GM18867 (cell line): ENCODE data around the gene PTCH1.

ENCODE experiments used
- ATAC-seq: cut with Tn5 transposase; IDR thresholded peaks from one replicate; pipeline ENCODE4 v1.9.1; 2021; ENCODE audit warnings: mild to moderate bottlenecking, moderate library complexity; ENCODE audit not compliant: unreplicated experiment

Gene PTCH1

DNA sequence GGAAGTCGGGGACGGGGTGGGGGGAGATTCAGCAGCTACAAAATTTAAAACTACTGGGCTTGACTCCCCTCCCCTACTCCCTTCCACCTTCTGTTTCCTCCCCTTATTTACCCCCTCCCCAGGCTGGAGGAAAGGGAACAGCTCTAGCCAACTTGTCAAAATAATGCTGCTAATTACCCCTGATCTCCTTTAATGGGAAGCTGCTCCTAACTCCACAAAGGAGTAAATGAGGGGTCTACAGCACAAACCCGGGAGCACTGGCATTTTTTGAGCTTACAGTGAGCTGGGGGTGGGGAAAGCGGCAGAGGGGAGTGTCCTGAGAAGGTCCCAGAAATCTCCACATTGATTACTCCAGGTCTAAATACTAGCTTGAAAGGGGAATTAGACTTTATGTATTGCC lies 3.1 kb downstream of the PTCH1 start:
- no peak for ATAC-seq

DNA sequence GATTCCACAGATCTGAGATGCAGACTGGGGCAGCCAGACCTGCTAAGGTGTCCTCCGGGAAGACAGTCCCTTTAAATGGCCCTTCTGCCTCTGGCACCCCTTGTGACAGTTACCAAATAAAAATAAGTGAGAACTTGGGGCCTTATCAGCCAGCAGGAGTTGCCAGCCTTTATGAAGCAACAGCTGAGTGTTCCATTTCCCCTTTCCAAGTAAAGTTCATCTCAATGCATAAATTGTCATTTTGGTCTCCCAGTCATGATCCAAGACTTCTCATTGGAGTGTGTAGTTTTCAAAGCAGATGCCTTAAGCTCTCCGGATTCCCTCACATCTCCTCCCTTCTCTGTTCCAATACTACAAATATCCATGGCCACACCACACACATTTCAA lies 4.1 kb downstream of the PTCH1 start:
- no peak for ATAC-seq

DNA sequence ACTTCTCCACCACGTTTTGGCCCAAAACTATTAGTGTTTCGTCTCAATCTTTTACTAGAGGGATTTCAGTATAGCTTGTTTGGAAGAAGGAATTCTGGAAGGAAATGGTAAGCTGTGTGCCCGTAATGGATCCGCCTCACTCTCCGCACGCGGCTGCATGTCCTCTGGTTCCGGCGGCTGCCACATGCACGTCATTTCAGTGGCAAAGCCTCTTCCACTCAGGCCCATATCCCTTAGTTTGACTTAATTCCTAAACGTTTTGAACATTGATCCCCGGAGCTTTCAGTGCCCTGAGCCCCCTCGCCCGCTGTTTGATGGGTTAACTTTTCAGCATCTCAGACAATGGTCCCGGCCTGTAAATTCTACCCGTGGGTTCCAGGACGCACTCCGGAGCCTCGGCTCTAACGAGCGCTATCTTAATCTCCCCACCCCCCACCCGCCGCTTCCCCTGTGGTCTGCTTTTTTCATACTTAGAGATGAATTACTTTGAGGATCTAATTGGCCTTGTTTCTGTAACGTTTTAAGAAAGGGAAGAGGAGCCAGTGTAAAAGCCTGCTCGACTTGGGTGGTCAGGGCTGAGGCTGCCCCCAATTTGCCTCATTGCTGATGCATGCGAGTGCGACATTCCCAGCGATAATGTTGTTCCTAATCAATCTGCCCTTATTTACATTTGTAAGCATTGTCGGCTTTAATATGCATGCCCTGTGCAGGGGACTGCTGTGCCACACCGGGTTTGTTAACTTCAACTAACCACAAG lies 4.6 kb downstream of the PTCH1 start:
- ATAC-seq, result no peak

DNA sequence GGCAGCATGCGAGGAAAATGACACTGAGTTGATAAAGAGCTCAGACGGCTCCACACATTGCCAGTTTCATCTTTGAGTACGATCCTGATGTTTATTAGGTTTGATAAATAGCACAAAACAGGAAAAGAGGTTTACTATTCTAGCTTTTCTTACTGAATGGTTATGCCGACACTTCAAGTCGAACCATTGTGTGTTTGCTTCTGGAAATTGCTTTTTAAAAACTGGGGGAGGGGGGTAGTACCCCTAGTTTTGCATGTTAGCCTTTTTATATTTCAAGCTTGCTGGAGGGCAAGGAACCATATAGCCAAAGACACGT lies 5.2 kb downstream of the PTCH1 start:
- no peak for ATAC-seq

DNA sequence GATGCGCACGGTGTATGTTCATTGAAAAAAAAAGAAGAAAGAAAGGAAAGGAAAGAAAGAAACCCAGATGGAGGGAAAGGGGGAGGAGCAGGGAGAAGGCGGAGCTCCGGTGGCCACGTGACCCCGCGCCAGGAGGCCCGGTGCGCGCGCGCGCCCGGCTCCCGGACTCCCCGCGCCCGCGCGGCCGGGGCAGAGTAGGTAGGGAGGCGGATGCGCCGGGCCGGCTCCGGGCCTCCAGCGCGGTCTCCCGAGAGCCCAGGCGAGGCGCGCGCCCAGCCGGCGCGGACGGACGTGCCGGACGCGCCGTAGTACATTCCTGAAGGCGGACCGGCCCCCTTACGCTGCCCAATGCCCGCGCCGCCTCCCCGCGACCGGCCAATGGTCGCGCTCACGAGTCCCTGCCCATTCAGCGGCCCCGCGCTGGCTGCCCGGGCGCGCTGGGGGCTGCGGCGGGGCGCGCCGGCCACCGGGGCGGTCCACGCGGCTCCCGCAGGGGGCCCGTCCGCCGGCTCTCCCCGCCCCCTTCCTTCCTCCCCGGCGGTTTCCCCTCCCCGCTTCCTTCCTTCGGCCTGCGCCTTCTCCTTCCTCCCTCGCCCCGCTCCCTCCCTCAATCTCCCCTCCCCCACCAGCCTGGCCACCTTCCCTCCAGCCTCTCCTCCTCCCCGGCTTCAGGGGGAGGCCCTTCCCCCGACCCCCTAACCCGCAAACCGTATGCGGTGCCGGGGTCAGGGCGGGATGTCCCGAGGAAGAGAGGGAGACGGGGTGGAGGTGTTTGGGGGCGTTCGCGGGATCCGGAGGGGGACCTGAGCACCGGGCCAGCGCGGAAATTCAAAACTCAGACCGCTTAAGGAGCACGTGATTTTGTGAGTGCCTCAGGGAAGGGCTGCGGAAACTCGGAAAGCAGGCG lies 5.8 kb downstream of the PTCH1 start:
- ATAC-seq, result peak; percentile 40

DNA sequence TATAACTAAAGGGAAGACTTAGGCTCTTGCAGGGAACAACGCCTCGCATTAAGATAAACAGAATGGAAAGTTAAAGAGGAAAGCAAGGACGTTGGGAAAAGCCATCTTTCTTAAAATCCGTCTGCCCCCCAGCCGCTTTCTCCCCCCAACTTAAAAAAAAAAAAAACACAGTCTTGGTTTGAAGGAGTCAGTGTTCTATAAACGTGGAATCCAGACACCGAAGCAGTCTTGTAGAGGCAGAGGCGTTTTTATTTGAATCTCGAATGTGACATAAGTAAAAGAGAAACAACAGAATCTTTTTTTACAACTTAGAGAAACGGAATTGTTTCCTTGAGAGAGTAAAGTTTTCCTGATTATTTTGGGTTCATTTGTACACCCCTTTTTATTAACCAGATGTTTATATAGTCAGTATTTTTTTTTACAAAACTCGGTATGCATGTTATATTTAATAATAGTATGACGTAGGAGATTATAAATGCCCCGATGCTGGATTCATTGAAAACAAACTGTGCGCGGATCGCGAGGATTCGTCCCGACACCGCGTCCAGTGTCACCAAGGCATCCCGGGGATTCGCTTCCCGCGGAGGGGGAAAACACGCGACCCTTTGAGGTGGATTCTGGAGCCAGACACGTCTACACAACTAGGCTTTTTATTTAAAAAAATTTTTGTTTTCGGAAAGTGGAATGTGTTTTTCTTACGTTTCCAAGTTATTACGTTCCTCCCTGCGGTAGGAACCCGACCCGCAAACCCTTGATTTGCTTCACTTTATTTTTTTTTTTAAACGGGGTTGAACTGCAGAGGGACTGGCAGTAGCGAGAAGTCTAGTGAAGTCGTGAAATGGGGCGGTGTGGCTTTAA lies 6.7 kb downstream of the PTCH1 start:
- ATAC-seq, result no peak

DNA sequence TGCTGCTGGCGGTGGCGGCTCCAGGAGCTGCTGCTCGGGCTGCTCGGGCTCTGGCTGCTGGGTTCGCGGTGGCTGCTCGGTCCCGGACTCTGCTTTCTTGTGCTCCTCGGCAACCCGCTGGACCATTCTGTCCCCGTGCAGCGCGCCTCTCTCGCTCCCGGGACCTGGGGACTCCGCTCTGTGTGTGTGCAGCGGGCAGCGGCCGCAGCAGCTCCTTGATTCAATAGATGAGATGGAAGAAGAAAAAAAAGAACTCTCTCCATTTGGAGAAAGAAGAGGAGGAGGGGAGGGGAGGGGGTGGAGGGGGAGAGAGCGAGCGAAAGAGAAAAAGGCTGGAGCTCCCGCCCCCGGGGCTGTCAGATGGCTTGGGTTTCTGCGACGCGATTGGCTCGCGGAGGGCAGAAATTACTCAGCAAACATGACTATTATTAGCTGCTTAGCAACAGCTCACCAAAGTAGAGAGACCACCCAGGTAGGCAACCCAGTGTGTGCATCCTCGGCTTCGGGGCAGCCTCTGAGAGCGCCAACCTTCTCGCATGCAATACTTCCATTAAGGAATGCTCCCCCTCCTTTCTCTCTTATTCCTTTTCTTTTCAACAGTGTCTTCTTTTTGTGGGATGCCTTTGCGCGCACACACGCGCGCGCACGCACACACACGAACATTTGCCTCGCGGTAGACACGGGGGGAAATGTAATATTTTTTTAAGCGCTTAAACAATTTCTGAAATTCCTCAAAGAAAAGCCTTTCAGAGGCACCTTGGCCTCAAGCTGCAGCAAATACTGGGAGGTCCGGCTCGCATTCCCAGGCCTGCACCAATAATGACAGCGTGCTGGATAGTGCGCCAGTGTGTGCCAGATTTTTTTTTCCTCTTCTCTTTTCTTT lies 7.6 kb downstream of the PTCH1 start:
- peak; percentile 35 for ATAC-seq

DNA sequence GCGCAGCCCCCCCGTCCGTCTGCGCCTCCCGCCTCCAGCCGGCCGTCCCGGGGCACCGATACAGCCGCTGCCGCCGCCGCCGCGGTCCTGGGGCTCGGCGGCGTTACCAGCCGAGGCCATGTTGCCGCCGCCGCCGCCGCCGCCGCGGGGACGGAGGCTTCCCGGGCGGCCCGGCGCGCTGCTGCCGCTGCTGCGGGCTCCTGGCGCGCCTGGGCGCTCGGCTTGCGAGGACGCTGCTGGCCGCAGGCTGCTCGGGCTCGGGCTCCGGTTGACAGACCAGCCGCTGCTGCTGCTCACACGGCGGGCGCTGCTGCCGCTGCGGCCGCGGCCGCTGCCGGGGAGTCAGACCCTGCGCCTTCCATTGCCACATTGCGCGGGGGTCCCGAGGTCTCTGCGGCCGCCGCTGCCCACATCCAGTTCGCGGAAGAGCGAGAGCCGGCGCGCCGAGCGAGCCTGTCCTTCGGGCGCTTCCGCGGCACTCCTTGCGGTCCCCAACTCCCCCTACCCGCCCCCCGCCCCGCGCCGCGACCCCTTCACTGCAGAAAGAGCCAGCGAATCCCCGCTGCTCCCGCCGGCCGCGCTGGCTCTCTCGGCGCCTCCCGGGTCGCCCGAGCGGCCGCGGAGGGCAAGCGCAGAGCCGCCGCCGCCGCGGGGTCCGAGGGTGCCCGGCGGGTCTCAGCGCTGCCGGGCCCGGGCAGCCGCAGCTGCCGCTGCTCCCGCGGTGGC lies 8.4 kb downstream of the PTCH1 start:
- ATAC-seq, result peak; percentile 0

DNA sequence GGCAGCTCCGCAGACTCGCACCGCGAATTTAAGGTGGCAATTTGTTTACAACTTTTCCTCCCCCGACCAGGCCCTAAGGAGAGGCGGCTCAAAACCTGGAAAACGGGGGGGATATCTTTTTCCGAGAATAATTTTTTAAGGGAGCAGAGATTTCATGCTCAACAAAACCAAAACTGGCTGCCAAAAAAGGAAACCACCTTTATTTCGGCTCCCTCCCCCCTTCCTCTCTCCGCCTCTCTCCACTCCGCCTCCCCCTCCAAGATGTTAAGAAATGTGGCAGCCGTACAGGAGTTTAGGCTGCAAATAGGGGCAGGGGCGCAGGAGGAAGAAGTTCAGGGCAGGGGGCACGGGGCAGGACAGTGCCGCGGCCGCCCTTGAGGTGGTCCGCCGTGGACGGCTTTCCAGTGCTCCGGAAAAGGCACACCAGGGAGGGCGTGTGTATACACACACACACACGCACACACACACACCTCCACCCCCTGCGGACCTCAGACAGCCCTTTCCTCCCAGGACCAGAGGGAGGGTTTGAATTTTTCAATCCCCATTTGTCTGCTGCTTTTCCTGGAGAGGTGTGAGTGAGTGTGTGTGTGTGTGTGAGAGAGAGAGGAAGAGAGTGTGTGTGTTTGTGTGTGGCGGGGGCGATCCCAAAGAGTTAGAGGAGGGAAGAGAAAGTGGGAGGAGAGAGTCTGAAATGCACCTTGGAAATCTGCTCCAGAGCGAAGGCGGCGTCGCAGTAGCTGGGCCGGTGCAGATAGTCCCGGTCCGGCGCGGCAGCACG lies 9.1 kb downstream of the PTCH1 start:
- no peak for ATAC-seq

DNA sequence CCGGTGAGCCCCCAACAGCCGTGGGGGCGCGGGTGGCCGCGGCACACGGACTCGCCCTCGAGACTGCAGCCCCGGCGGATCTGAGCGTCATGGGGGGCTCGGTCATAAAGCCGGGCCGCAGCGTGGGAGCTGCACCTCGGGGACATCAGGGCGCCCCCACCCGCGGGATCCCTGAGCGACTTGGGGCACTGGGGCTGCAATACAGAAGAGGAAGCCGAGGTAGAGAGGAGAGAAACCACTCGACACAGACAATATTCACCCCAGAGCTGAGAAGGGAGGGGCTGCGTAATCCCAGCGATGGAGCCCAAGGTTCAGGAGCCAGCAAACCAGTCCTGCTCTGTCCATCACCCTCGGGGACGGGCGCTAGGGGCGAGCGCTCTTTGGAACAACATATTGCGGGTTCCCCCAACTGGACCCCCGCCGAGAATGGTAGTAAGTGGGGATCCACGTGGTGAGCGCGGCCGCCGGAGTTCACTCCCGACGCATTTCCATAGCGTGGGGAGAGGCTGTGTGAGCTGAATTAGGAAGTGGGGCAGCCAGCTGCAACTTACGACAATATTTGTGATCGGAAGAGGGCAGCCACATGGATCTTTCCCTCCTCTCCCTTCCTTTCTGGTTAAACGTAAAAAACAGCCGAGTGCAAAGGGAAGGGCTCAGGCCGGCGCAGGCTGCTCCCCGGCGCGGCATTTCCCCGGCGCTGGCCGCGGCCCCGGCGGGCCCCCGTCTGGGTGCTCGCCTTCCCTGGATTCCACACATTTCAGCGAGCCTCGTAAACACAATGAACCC lies 9.9 kb downstream of the PTCH1 start:
- ATAC-seq, result no peak

DNA sequence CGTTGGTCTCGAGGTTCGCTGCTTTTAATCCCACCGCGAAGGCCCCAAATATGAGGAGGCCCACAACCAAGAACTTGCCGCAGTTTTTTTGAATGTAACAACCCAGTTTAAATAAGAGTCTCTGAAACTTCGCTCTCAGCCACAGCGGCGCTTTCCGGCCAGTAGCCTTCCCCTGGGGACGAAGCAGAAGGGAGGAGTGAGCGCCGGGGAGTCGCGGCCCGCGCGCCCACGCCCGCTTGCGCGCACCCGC lies 10.4 kb downstream of the PTCH1 start:
- ATAC-seq, result peak; percentile 16

DNA sequence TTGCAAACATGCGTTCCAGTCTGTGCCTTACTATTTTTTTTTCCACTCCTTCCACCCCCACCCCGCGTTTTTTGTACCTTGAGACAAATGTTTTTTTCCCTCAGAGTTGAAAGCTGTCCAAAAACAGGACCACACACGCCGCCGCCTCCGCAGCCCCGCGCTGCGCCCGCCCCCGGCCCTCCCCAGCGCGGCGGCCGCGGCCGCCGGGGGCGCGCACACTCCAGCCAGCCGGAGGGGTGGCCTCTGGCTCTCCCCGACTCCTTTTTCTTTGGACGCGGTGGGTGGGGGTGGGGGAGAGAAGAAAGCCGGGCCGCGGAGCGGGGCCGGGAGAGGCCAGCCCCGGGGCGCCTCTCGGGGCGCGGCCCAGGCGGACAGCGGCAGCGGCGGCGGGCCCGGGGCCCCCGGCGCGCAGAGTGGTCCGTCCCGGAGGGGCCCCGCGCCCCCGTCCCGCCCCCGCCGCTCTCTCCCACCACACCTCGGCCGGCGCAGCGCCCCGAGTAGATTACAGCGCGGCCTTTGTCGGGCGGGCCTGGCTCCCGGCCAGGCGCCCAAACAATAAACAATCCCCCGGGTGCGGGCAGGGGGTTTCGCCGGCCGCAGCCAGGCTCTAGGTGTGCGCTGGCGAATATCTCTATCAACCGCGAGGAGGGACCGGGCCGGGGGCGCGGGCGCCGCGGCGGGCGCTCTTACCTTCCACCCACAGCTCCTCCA lies 10.9 kb downstream of the PTCH1 start:
- peak; percentile 26 for ATAC-seq

DNA sequence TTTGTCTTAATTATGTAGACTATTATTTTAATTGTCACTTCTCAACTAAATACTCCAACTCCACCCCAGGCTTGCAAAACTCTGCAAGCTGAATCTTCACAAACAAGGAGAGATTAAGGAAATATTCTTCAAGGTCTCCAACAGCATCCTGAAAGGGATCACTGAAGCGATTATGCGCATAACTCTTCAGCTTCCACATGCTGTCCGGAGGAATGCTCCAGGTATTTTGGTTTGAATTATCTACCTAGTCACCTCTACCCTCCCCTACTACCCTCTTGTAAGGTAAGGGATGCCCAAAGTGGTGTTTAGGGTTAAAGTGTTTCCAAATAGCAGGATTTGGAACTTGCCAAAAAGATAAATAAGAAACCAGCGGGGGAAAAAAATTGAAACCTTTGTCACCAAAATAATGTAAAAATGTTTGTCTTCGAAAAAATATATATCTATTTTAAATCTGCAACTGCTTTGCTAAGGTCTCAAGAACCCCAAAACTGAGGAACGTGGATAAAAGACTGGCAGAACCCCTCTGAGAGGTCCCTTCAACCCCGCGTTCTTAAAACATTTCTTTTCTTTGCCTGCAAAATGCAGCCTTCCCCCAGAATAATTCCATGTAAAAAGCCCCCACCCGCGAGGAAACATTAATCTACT lies 11.6 kb downstream of the PTCH1 start:
- no peak for ATAC-seq

DNA sequence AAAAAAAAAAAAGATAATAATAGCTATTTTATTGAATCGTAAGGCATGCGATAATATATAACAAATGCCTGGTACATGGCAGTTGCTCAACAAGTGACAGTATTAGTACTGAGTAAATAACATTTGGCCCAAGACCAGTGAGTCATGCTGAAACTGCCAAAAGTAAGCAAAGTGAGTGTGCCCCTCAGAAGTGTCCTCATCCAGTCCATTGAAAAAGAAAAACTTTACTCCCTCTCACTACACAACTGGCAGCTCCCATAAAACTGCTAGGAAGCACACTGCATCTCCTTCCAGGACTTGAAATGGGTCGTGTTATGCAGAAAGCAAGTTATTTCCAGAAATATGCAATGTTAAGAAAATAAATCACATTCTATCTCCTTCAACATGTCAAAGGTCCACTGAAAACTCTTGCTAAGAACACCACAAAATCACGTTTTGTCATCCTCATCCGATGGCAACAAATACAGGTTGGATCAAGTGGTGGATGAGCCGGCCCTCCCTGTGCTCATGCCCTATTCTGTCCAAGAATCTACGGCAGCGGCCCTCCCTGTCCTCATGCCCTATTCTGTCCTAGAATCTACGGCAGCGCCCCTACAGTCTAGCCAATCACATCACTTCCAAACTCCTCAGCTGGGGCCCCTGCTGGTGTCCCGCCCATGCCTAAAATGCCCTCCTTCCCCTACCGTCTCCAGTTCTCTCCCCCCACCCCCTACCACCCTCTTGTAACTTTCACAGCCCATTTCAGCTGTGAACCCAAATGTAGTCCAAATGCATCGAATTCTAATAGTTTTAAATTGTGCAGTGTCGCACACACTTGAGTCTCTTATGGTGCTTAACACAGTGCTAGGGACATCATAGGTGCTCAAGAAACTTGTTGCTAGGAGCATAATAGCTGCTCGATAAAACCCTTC lies 12.5 kb downstream of the PTCH1 start:
- ATAC-seq, result no peak

DNA sequence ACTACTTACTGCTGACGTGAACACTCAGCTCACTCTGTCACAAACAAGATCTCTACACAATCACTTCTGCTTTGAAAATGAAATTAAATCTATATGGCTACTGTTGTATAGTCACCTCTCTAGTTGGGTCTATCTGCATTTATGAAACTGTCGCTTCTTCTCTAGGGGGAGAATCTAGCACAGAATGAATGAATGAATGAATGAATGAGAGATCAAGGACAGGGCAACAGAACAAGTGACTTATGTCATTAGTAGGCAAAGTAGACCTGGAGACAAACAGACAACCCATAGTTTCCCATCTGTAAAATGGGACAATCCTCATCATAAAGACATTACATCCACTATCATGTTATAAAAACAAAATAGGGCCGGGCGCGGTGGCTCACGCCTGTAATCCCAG lies 13.4 kb downstream of the PTCH1 start:
- no peak for ATAC-seq

DNA sequence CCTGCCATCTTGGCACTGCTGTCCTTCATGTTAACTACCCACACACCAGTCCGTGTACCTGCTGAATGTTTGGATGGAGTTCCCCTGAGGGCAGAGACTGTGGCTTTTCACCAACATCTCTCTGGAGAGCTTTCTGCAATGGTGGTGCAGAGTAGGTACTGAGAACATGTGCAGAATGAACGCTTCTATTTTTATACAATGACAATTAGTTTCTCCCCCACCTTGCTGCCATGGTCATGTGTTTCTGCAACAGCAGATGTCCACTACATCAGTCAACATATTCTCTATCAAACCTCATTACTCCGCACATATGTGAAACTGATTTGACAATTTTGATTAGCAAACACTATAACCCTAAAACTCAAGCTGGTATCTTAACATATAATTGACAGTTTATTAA lies 14.5 kb downstream of the PTCH1 start:
- no peak for ATAC-seq
